NCI-H2029 treated with DMSO at 0.1 percent for 48 hours (cell line): Measurements from ENCODE around the gene ALOX5AP.

ENCODE experiments used
- DNase-seq: peaks from one replicate; lab custom pipeline; 2025; lab: John Stamatoyannopoulos, UW

Gene ALOX5AP

GRCh38 chr13:30735025-30735871 lies at the start of gene ALOX5AP:
Gene ALOX5AP (plus strand): TSS chr13:30735543. CDS start chr13:30735606, 63 bp downstream.
- no peak for DNase-seq

- no peak for DNase-seq
These were observed 49.4 kb upstream of the ALOX5AP start for GRCh38 chr13:30685987-30686386.

GRCh38 chr13:30687601-30688000 lies 47.7 kb upstream of the ALOX5AP start:
- no peak for DNase-seq

- DNase-seq, result no peak
These were observed 45.6 kb upstream of the ALOX5AP start for GRCh38 chr13:30689752-30690151.

GRCh38 chr13:30690282-30691188 lies 44.8 kb upstream of the ALOX5AP start:
- DNase-seq, result no peak

GRCh38 chr13:30692113-30692512 lies 43.2 kb upstream of the ALOX5AP start:
- no peak for DNase-seq

GRCh38 chr13:30696278-30697176 lies 38.8 kb upstream of the ALOX5AP start:
- DNase-seq, result no peak

- DNase-seq, result no peak
These were observed 38.0 kb upstream of the ALOX5AP start for GRCh38 chr13:30697177-30697953.

- DNase-seq, result no peak
These were observed 37.3 kb upstream of the ALOX5AP start for GRCh38 chr13:30697996-30698401.

GRCh38 chr13:30698488-30699005 lies 36.8 kb upstream of the ALOX5AP start:
- no peak for DNase-seq

- DNase-seq, result no peak
These were observed 35.0 kb upstream of the ALOX5AP start for GRCh38 chr13:30700364-30700763.

- no peak for DNase-seq
These were observed 33.3 kb upstream of the ALOX5AP start for GRCh38 chr13:30702006-30702405.

GRCh38 chr13:30704596-30704995 lies 30.7 kb upstream of the ALOX5AP start:
- no peak for DNase-seq

GRCh38 chr13:30705680-30706079 lies 29.7 kb upstream of the ALOX5AP start:
- no peak for DNase-seq

GRCh38 chr13:30708541-30708940 lies 26.8 kb upstream of the ALOX5AP start:
- no peak for DNase-seq

- no peak for DNase-seq
These were observed 24.9 kb upstream of the ALOX5AP start for GRCh38 chr13:30710442-30710841.

GRCh38 chr13:30711375-30711774 lies 24.0 kb upstream of the ALOX5AP start:
- no peak for DNase-seq

- no peak for DNase-seq
These were observed 23.5 kb upstream of the ALOX5AP start for GRCh38 chr13:30711837-30712236.

- no peak for DNase-seq
These were observed 22.5 kb upstream of the ALOX5AP start for GRCh38 chr13:30712536-30713532.
